NCI-H345 treated with DMSO at 0.1 percent for 48 hours (cell line): ENCODE measurements around the gene FAF1.
"Not testable (repeated sequence)": the region's sequence is repeated elsewhere in the genome, so short reads cannot be mapped to it uniquely, and the experiment has no call there.

ENCODE experiments used
- DNase-seq: peaks from one replicate; lab custom pipeline; 2025; ENCODE audit not compliant: unreplicated experiment; lab: John Stamatoyannopoulos, UW

The FAF1 gene

GRCh38 chr1:50591598-50591997, 368.5 kb downstream of the FAF1 start:
- DNase-seq = no peak

- DNase-seq = no peak
Measured at GRCh38 chr1:50582346-50582745, 377.7 kb downstream of the FAF1 start.

- no peak for DNase-seq
Measured at GRCh38 chr1:50570066-50570468, 390.0 kb downstream of the FAF1 start.

GRCh38 chr1:50568782-50569181, 391.3 kb downstream of the FAF1 start:
- no peak for DNase-seq

GRCh38 chr1:50566405-50566804, 393.7 kb downstream of the FAF1 start:
- no peak for DNase-seq

GRCh38 chr1:50564417-50564816, 395.6 kb downstream of the FAF1 start:
- no peak for DNase-seq

- DNase-seq = no peak
Measured at GRCh38 chr1:50562106-50562505, 398.0 kb downstream of the FAF1 start.

GRCh38 chr1:50559421-50559820, 400.6 kb downstream of the FAF1 start:
- no peak for DNase-seq

GRCh38 chr1:50553921-50554320, 406.1 kb downstream of the FAF1 start:
- DNase-seq = no peak

GRCh38 chr1:50548243-50548642, 411.8 kb downstream of the FAF1 start:
- no peak for DNase-seq

- DNase-seq = no peak
Measured at GRCh38 chr1:50542362-50542761, 417.7 kb downstream of the FAF1 start.

- no peak for DNase-seq
Measured at GRCh38 chr1:50538476-50538875, 421.6 kb downstream of the FAF1 start.

GRCh38 chr1:50531601-50532000, 428.5 kb downstream of the FAF1 start:
- DNase-seq = no peak

GRCh38 chr1:50531027-50531426, 429.0 kb downstream of the FAF1 start:
- no peak for DNase-seq

- DNase-seq = no peak
Measured at GRCh38 chr1:50529510-50529909, 430.6 kb downstream of the FAF1 start.

GRCh38 chr1:50527987-50528320, 432.1 kb downstream of the FAF1 start:
- DNase-seq = not testable (repeated sequence)

GRCh38 chr1:50527249-50527986, 432.6 kb downstream of the FAF1 start:
- DNase-seq = no peak

- DNase-seq = no peak
Measured at GRCh38 chr1:50526431-50526830, 433.6 kb downstream of the FAF1 start.

GRCh38 chr1:50523548-50523947, 436.5 kb downstream of the FAF1 start:
- no peak for DNase-seq

GRCh38 chr1:50522691-50523342, 437.2 kb downstream of the FAF1 start:
- no peak for DNase-seq

GRCh38 chr1:50521703-50522102, 438.4 kb downstream of the FAF1 start:
- no peak for DNase-seq

- no peak for DNase-seq
Measured at GRCh38 chr1:50517488-50517887, 442.6 kb downstream of the FAF1 start.

- DNase-seq = no peak
Measured at GRCh38 chr1:50516056-50516455, 444.0 kb downstream of the FAF1 start.
